WI38 (cell line): ENCODE results near the gene FGGY.

Experiments used
- H3K4me3 ChIP-seq: 2 replicates; pipeline ENCODE4 v1.5.1; 2011; ENCODE audit warnings: low read depth, mild to moderate bottlenecking, control low read depth, low read length
- CTCF ChIP-seq: IDR thresholded peaks from 2 replicates; pipeline ENCODE4 v1.5.1; 2012; ENCODE audit warnings: low read depth, mild to moderate bottlenecking, control low read depth, low read length

FGGY gene

GRCh38 chr1:59262631-59263030 lies 34.3 kb upstream of the FGGY start:
- no peak for TF ChIP-seq CTCF
- H3K4me3 ChIP-seq, result no peak overlapping the region

GRCh38 chr1:59263111-59263510 lies 33.8 kb upstream of the FGGY start:
- H3K4me3 ChIP-seq, result no peak overlapping the region
- TF ChIP-seq CTCF, result no peak

GRCh38 chr1:59265622-59266021 lies 31.3 kb upstream of the FGGY start:
- no peak for TF ChIP-seq CTCF
- H3K4me3 ChIP-seq, result no peak overlapping the region

GRCh38 chr1:59266180-59266926 lies 30.5 kb upstream of the FGGY start:
- no peak for TF ChIP-seq CTCF
- no peak overlapping the region for H3K4me3 ChIP-seq

- no peak for TF ChIP-seq CTCF
- no peak overlapping the region for H3K4me3 ChIP-seq
Measured at GRCh38 chr1:59266927-59267293, 30.0 kb upstream of the FGGY start.

GRCh38 chr1:59268406-59268805 lies 28.5 kb upstream of the FGGY start:
- no peak overlapping the region for H3K4me3 ChIP-seq
- no peak for TF ChIP-seq CTCF

- TF ChIP-seq CTCF, result no peak
- no peak overlapping the region for H3K4me3 ChIP-seq
Measured at GRCh38 chr1:59271561-59272260, 25.2 kb upstream of the FGGY start.
